ENCODE data around the gene RNF227.
"Not testable (repeated sequence)": the region's sequence is repeated elsewhere in the genome, so short reads cannot be mapped to it uniquely, and the experiment has no call there.

RNF227 gene

DNA sequence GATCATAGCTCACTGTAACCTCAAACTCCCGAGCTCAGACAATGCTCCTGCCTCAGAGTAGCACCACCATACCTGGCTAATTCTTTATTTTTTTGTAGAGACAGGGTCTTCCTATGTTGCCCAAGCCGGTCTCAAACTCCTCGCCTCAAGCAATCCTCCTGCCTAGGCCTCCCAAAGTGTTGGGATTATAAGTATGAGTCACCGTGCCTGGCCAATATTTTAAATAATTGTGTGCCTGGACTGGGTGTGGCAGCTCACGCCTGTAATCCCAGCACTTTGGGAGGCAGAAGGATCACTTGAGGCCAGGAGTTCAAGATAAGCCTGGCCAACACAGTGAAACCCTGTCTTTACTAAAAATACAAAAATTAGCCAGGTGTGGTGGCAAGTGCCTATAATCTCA lies 51.7 kb downstream of the RNF227 start:
- DNase-seq (ENCODE audit: low read depth in 3 of 3), result not testable (repeated sequence)

Measured in stimulated activated CD4-positive, alpha-beta T cell treated with anti-CD3 and anti-CD28 coated beads, TNF-alpha, amount 100 ng/mL, for 24 hours (primary cell).